ENCODE measurements around the gene CDIP1. TPM values are rescaled to one million over a fixed set of nuclear protein-coding genes. Genes with fewer than 3 reads are reported as not detected.

CDIP1 gene
- total and polyA plus RNA-seq, 2 of the 8 experiments (the other 6 are each of a cell fraction or from before 2014, with no cell fraction given), result 56.6 to 76.3 TPM

DNA sequence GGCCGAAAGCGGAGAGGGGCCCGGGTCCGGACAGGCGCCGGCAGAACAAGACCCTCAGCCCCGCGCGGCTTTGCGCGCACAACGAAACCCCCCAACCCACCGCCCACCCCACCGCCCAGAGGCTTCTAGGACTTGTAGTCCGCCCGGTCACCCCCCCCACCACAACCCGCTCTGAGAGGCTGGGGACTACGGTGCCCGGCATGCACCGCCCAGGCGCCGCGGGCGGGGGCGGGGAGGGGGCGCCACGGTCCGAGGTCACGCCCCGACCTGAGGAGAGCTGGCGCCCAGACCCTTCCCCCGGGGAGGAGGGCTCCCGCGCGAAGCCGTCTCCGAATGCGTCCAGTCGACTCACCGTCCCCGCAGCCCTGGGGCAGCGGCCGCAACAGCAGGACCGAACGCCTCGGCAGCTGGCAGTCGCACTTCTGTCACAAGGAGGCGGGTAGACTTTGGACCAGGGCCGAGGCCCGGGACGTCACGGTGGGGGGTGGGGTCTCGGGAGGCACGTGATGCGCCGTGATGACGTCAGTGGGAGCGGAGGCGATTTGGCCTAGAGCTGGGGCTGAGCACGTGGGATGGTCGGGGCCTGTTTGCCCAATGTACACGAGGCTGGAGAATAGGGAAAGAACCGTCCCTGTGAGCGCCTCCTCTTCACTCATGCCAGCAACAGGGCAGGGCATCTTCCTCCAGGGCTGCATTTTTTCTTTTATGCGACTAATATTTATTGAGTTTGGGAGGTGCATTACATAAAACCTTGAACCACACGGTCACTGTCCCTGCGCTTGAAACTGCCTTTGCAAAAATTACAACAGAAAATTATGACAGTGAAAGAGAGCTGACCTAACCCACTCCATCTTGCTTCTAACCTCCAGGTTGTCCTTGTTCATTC is at the start of gene CDIP1 (continued):
- TF ChIP-seq, protein P1, sequence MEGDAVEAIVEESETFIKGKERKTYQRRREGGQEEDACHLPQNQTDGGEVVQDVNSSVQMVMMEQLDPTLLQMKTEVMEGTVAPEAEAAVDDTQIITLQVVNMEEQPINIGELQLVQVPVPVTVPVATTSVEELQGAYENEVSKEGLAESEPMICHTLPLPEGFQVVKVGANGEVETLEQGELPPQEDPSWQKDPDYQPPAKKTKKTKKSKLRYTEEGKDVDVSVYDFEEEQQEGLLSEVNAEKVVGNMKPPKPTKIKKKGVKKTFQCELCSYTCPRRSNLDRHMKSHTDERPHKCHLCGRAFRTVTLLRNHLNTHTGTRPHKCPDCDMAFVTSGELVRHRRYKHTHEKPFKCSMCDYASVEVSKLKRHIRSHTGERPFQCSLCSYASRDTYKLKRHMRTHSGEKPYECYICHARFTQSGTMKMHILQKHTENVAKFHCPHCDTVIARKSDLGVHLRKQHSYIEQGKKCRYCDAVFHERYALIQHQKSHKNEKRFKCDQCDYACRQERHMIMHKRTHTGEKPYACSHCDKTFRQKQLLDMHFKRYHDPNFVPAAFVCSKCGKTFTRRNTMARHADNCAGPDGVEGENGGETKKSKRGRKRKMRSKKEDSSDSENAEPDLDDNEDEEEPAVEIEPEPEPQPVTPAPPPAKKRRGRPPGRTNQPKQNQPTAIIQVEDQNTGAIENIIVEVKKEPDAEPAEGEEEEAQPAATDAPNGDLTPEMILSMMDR (IDR thresholded peaks at IDR 0.05; ENCODE audit: control extremely low read depth in 1 of 3, insufficient read depth in 1 of 3, low read depth in 1 of 3, low read length in 3 of 3), result no peak
- no peak for TF ChIP-seq BCL11A (IDR thresholded peaks at IDR 0.05; ENCODE audit: low read depth in 2 of 2, low read length in 2 of 2)
- peak; percentile 85 for TF ChIP-seq POLR2AphosphoS5 (IDR thresholded peaks at IDR 0.05; ENCODE audit: low read depth, low read length)
- TF ChIP-seq RAD21 (IDR thresholded peaks at IDR 0.05 in 1 of 2, conservative IDR thresholded peaks at IDR 0.05 in 1 of 2; ENCODE audit: low read depth in 2 of 2, low read length in 2 of 2), result no peak
- TF ChIP-seq BRCA1 (IDR thresholded peaks at IDR 0.05; ENCODE audit: low read depth, low read length), result peak; percentile 22; the same call in 1 of the 2 replicates
- TF ChIP-seq CBX5 (IDR thresholded peaks at IDR 0.05; ENCODE audit: low read depth, low read length), result no peak
- TF ChIP-seq RFX5 (IDR thresholded peaks at IDR 0.05; ENCODE audit: borderline replicate concordance, low read depth, low read length), result no peak; the same call in 1 of the 2 replicates
- no peak for TF ChIP-seq HDAC6 (IDR thresholded peaks at IDR 0.05; ENCODE audit: low read depth, low read length)

All from H1 (cell line).